ENCODE measurements around the gene MALT1.
A peak's percentile ranks its signal among the peaks of the same experiment; 100 is the strongest.

- TF ChIP-seq CTCF (IDR thresholded peaks at IDR 0.05) (peak; percentile 79), SIN3A (IDR thresholded peaks at IDR 0.05; ENCODE audit: borderline replicate concordance, insufficient read depth, low read depth, low read length) (no peak), POLR2AphosphoS5 (IDR thresholded peaks at IDR 0.05; ENCODE audit: low read depth, low read length) (no peak), TCF7L2 (IDR thresholded peaks at IDR 0.05; ENCODE audit: low read depth, low read length) (no peak)
- TF ChIP-seq, protein P1, sequence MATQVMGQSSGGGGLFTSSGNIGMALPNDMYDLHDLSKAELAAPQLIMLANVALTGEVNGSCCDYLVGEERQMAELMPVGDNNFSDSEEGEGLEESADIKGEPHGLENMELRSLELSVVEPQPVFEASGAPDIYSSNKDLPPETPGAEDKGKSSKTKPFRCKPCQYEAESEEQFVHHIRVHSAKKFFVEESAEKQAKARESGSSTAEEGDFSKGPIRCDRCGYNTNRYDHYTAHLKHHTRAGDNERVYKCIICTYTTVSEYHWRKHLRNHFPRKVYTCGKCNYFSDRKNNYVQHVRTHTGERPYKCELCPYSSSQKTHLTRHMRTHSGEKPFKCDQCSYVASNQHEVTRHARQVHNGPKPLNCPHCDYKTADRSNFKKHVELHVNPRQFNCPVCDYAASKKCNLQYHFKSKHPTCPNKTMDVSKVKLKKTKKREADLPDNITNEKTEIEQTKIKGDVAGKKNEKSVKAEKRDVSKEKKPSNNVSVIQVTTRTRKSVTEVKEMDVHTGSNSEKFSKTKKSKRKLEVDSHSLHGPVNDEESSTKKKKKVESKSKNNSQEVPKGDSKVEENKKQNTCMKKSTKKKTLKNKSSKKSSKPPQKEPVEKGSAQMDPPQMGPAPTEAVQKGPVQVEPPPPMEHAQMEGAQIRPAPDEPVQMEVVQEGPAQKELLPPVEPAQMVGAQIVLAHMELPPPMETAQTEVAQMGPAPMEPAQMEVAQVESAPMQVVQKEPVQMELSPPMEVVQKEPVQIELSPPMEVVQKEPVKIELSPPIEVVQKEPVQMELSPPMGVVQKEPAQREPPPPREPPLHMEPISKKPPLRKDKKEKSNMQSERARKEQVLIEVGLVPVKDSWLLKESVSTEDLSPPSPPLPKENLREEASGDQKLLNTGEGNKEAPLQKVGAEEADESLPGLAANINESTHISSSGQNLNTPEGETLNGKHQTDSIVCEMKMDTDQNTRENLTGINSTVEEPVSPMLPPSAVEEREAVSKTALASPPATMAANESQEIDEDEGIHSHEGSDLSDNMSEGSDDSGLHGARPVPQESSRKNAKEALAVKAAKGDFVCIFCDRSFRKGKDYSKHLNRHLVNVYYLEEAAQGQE (IDR thresholded peaks at IDR 0.05; ENCODE audit: insufficient read depth in 1 of 2, low read depth in 2 of 2, low read length in 1 of 2): no peak
These were observed 97.2 kb downstream of the MALT1 start for GRCh38 chr18:58768293-58768974.
